Skeletal muscle satellite cell (primary cell): ENCODE measurements around the gene PPM1G.

Experiments used
- H3K27me3 ChIP-seq: 2 replicates; pipeline ENCODE4 v1.7.0; 2013; ENCODE audit warnings: low read length; ENCODE audit not compliant: control insufficient read depth, insufficient read depth
- H3K36me3 ChIP-seq: 2 replicates; pipeline ENCODE4 v1.7.0; 2013; ENCODE audit warnings: mild to moderate bottlenecking, control low read depth, low read length; ENCODE audit not compliant: insufficient read depth
- H3K4me1 ChIP-seq: 2 replicates; pipeline ENCODE4 v1.7.0; 2013; ENCODE audit warnings: low read length; ENCODE audit not compliant: control insufficient read depth, insufficient read depth
- H3K4me2 ChIP-seq: 2 replicates; pipeline ENCODE4 v1.7.0; 2013; ENCODE audit warnings: mild to moderate bottlenecking, low read length
- H3K4me3 ChIP-seq: 2 replicates; pipeline ENCODE4 v1.7.0; 2013; ENCODE audit warnings: low read length
- H3K9ac ChIP-seq: 2 replicates; pipeline ENCODE4 v1.7.0; 2013; ENCODE audit warnings: mild to moderate bottlenecking, low read depth, low read length, moderate library complexity
- H3K9me3 ChIP-seq: replicated peaks from 2 replicates; pipeline ENCODE4 v1.7.0; 2013; ENCODE audit warnings: mild to moderate bottlenecking, control low read depth, low read length

PPM1G gene

DNA sequence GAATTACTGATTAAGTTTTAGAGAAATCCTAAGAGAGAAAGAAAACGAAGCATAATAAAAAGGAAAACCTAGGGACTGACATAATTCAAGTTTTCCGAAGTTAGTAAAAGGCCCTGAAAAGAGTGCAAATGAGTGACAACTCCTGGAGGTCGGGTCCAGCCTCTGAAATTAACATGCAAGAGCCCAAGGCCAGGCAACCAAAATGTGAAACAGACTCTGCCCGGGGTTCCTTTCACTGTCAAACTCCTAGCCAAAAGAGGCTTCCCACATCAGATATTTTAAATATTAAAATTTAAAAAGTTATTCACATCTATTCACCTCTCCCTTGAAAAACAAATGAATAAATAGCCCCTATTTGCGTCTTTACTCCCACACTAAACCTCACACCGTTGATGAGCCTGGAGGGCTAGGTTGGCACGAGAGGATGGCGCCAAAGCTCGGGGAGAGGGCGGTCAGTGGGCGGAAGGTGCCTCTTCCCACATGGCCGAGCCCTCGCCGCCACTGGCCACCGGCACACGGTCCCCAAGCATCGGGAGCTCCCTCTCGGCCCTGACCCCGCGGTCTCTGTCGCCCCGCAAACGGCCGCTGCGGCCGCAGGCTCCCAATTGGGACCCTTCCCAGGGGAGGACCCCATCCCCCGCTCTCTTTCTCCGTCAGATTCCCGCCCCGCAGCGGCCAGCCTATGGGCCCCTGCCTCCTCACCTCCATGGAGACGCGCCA lies 630 bp downstream of the PPM1G start:
- peaks cover 21% of the 10 kb centered on the region for H3K4me1 ChIP-seq
- no peaks in the 10 kb centered on the region for H3K9me3 ChIP-seq
- peak overlapping the region; percentile 93 for H3K4me2 ChIP-seq
- peak overlapping the region; percentile 86 for H3K4me3 ChIP-seq
- H3K36me3 ChIP-seq, result peaks cover 12% of the 10 kb centered on the region
- H3K27me3 ChIP-seq, result no peaks in the 10 kb centered on the region
- H3K9ac ChIP-seq, result peak overlapping the region; percentile 92

DNA sequence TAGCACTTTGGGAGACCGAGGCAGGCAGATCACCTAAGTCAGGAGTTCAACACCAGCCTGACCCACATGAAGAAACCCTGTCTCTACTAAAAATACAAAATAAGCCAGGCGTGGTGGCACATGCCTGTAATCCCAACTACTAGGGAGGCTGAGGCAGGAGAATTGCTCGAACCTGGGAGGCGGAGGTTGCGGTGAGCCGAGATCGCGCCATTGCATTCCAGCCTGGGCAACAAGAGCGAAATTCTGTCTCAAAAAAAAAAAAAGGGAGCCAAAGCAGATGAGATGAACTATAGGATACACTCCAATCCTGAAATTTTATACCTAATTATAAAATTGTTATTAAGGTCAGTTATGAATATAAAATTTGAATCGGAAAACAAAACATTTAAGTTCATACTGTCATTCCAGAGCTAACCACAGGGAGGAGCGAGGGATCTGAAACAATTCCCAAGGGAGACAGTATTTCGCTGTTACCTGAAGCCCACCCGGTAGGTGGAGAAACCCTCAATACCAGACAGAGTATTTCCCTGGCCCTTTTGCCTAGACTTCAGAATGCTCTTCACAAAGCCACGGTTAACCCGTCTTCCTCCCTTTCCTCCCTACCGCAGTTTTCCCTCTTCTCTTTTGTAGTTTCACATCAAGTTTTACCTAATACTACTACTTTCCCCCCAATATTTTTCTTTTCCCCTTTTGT lies 1.4 kb downstream of the PPM1G start:
- Histone ChIP-seq H3K4me1 (peaks cover 21% of the 10 kb centered on the region), H3K27me3 (no peaks in the 10 kb centered on the region), H3K4me2 (peak overlapping the region; percentile 93), H3K4me3 (peak overlapping the region; percentile 86), H3K9me3 (no peaks in the 10 kb centered on the region), H3K9ac (peak overlapping the region; percentile 92), H3K36me3 (peaks cover 13% of the 10 kb centered on the region)

DNA sequence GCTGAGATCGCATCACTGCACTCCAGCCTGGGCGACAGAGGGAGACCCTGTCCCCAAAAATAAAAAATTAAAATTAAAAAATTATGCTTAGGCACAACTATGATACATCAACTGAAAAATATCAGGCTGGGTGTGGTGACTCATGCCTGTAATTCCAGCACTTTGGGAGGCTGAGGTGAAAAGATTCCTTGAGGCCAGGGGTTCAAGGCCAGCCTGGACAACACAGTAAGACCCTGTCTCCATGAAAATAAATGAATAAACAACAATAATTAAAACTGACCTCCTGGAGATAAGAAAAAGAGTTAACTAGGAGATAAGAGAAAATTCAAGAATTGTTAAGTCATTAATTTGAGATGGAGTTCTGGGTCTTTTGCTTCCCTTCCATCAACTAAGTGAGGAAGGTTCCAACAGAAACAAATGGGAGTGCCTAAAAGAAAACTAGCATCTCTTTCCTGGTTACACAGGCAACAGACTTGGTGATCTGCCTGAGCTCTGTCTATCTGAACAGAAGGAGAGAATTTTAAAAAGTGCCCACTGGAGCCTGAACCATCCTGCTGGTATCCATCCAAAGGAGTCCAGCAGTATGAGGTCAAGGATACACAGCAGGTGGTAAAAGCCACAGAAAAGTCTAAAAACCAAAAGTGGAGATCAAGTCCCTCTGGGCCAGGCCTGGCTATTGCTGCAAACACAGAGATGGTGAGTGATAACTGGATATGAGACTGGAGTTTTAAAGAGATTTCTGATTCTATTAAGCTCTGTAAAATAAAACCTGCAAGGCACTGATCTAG lies 8.8 kb downstream of the PPM1G start:
- Histone ChIP-seq H3K27me3 (no peaks in the 10 kb centered on the region), H3K9ac (no peak overlapping the region), H3K36me3 (peaks cover 4% of the 10 kb centered on the region)

DNA sequence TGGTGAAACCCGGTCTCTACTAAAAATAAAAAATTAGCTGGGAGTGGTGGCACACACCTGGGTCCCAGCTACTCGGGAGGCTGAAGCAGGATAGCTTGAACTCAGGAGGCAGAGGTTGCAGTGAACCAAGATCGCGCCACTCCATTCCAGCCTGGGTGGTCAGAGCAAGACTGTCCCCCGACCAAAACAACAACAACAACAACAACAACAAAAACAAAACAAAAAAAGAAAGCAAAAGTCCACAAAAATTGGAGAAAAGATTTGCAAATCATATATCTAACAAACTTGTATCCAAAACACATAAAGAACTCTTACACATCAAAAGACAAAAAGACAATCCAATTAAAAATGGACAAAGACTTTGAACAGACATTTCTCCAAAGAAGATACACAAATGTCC lies 10.4 kb downstream of the PPM1G start:
- H3K36me3 ChIP-seq, result peaks cover 3% of the 10 kb centered on the region
- no peak overlapping the region for H3K4me2 ChIP-seq
- H3K27me3 ChIP-seq, result no peaks in the 10 kb centered on the region
- no peaks in the 10 kb centered on the region for H3K4me1 ChIP-seq
- H3K4me3 ChIP-seq, result no peak overlapping the region
- H3K9me3 ChIP-seq, result no peaks in the 10 kb centered on the region
- H3K9ac ChIP-seq, result no peak overlapping the region

More for the DNA sequence above, 8.8 kb downstream of the PPM1G start:
- Histone ChIP-seq H3K4me3 (no peak overlapping the region), H3K9me3 (no peaks in the 10 kb centered on the region), H3K4me1 (no peaks in the 10 kb centered on the region), H3K4me2 (no peak overlapping the region)

DNA sequence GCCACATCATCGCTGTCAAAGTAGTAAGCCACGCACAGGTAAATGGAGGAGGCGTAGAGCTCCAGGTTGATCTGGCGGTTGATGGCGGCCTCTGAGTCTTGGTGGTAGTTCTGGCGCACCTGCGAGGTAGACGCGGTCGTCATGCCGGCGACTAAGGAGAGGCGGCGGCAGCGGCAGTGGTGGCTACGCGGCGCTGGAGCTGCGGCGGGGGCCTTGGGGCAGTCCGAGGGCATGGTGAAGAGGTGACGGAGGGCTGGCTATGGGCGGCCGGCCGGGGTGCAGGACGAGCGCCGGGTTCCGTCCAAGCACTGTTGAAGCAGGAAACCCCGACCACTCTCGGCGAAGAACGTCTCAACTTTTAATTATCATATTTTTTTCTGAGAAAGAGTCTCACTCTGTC lies 16.2 kb downstream of the PPM1G start:
- H3K4me1 ChIP-seq, result no peaks in the 10 kb centered on the region
- H3K27me3 ChIP-seq, result no peaks in the 10 kb centered on the region
- no peaks in the 10 kb centered on the region for H3K9me3 ChIP-seq
- H3K4me2 ChIP-seq, result no peak overlapping the region
- no peak overlapping the region for H3K9ac ChIP-seq
- H3K36me3 ChIP-seq, result peaks cover 7% of the 10 kb centered on the region
- no peak overlapping the region for H3K4me3 ChIP-seq

DNA sequence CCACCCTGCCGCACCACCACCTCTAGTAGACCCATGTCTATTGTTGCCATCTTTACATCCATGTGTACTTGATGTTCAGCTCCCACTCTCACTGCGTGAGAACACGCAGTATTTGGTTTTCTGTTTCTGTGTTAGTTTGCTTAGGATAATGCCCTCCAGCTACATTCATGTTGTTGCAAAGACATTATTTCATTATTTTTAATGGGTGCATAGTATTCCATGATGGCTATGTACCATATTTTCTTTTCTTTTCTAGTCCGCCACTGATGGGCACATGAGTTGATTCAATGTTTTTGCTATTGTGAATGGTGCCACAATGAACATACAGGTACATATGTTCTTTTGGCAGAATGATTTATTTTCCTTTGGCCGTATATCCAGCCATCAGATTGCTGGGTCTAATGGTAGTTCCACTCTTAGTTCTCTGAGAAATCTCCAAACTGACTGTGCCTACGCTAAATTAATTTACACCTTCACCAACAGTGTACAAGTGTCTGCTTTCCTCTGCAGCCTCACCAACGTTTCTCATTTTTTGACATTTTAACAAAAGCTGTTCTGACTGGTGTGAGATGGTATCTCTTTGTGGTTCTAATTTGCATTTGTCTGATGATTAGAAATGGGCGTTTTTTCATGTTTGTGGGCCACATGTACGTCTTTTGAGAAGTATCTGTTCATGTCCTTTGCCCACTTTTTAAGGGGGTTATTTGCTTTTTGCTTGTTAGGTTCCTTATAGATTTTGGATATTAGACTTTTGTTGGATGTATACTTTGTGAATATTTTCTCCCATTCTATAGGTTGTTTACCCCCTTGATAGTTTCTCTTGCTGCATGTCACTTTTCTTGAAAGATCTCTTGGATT lies 18.3 kb downstream of the PPM1G start:
- H3K9ac ChIP-seq, result no peak overlapping the region
- peaks cover 10% of the 10 kb centered on the region for H3K36me3 ChIP-seq
- H3K4me2 ChIP-seq, result no peak overlapping the region
- H3K27me3 ChIP-seq, result no peaks in the 10 kb centered on the region
- no peaks in the 10 kb centered on the region for H3K4me1 ChIP-seq
- no peaks in the 10 kb centered on the region for H3K9me3 ChIP-seq
- no peak overlapping the region for H3K4me3 ChIP-seq

DNA sequence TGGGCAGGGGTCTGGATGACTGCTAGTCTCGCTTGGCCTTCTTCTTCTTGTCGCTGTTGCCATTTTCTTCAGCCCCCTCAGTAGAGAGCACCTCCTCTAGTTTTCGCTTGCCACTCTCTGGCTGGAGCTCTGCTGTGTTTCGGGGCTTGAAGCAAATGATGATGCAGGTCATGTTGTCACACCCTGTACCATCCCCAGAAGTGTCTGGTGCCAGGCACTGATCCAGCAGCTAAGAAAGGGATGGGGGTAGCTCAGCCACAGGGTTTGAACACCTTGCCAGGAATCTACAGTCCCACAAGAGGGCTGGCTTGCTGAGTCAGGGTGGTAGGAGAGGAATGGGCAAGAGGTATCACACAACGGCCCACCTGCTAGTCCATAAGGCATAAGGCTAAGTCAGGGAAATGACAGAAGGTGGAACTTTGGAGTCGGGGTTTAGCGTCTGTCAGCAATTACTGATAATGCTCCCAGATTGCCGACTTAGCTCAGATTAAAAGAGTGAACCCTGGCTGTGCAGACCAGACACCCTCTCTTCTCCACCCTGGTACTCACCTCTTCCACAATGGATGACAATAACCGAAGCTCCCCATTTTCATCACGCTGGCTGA lies 27.7 kb downstream of the PPM1G start:
- Histone ChIP-seq H3K27me3 (no peaks in the 10 kb centered on the region), H3K9ac (peak overlapping the region; percentile 92), H3K36me3 (peaks cover 74% of the 10 kb centered on the region), H3K4me3 (peak overlapping the region; percentile 79), H3K4me2 (peak overlapping the region; percentile 98), H3K4me1 (peaks cover 34% of the 10 kb centered on the region), H3K9me3 (no peaks in the 10 kb centered on the region)

DNA sequence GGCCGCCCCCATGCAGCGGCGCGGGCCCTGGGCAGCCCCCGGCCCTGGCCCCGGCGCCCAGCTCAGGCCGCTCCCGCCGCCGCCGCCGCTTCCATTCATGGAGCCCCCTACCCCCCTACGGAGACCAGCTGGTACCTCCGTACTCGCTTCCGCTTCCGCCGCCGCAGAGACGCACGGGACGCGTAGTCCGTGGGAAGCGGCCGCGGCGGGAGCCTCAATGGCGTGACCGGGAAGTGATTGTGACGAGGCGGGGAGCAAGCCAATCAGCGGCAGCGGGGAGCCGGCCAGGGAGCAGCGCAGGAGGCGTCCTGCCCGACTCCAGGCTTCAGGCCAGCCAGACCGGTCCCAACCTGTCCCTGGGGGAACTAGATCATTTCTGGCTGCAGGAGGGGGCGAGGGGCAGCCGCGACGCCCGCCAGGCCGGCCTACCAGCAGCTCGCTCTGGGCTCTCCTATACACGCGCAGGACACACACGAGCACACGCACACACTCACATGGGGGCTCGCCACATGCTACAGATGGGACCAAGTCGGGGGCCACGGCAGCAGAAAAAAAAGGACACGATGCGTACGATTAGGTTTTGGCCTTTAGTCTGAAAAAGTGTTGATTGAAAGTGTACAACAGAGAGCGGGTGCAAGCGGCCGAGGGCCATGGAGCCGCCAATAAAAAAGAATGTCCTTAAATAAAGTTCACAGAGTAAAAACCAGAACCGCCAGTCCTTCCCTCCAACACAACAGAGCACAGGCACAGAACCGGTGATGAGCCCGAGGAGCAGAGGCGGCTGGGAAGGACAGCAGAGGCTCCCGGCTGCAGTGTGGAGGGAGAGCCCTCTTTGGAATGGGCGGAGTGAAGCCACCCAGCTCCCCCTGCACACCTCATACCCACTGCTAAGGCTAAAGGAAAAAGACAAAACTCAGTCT lies 28.5 kb downstream of the PPM1G start, which contains the start of gene ZNF513:
TSS of gene ZNF513 (minus strand) at position 109 of the 920 bp plus-strand sequence. CDS start 208 bp downstream, outside the sequence.
- H3K4me3 ChIP-seq, result peak within 1 kb of the TSS; percentile 79
- H3K36me3 ChIP-seq, result peaks cover 78% of the 10 kb centered on the region
- H3K4me2 ChIP-seq, result peak within 1 kb of the TSS; percentile 98
- H3K27me3 ChIP-seq, result no peaks in the 10 kb centered on the region
- H3K4me1 ChIP-seq, result peaks cover 36% of the 10 kb centered on the region
- no peaks in the 10 kb centered on the region for H3K9me3 ChIP-seq
- H3K9ac ChIP-seq, result peak within 1 kb of the TSS; percentile 92

DNA sequence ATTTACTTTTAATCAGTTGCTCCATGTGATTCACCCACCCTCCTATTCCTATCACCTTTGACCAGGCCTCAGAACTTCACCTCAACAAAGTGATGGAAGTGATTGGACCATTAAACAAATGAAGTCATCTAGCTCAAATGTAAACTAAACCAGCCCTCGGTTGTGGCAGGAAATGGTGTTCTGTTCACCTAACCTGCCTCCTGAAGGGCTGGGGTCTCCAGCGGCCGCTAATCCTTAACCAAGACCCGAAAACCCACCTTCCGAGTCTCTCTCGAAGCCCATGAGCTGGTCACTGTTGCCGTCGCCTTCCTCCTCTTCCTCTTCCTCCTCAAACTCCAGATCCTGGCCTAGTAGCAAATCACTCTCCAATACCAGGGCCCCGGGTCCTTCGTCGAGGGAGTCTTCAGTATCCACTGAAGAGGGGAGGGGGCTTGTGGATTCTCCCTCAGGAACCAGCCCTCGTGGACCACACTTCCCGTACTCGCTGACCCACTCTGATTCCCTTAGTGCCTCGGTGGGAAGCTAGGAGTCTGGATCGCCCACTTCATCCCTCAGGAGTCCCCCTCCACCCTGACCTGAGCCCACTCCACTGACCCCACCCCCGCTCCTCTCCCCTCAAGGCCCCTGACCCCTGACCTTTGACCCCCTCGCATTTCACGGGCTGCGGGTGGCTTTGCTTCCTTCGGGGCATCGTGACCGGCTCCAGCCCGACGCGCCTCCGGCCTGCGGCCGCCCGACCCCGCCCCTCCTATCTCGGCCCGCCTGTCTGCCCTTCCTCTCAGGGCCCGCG lies 29.4 kb downstream of the PPM1G start:
- Histone ChIP-seq H3K36me3 (peaks cover 78% of the 10 kb centered on the region), H3K4me1 (peaks cover 36% of the 10 kb centered on the region), H3K9ac (peak overlapping the region; percentile 92), H3K4me3 (peak overlapping the region; percentile 79), H3K27me3 (no peaks in the 10 kb centered on the region), H3K4me2 (peak overlapping the region; percentile 98), H3K9me3 (no peaks in the 10 kb centered on the region)
